ENCODE measurements around the gene SASH3. TPM values are rescaled to one million over a fixed set of nuclear protein-coding genes. Genes with fewer than 3 reads are reported as not detected.

SASH3 gene
- total and polyA plus RNA-seq, 2 donors (not counting 1 experiment from before 2014, with no cell fraction given) = not detected

DNA sequence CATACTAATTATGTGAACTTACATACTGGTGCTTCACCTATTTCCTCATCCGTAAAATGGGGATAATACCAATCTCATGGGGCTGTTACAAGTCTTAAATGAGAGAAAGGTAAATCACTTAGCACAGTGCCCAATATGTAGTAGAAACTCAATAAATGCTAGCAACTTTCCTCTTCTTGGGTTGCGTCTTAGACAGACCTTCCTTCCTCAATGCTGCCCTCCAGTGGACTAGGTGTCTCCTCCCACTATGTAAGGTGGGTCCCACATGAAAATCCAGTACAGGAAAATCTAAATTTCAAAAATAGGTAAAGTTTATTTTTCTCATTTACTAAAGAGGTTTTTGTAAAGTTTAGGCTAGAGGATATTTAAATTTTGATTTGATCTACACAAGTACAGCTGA lies 43.4 kb downstream of the SASH3 start:
- H3K9me3 ChIP-seq (ENCODE audit: control insufficient read depth, insufficient read depth, low read depth, low read length) = no peaks in the 10 kb centered on the region
- DNase-seq (ENCODE audit: low read depth in 2 of 2) = peak; percentile 10 to 50
- no peaks in the 10 kb centered on the region for H3K27me3 ChIP-seq (ENCODE audit: control insufficient read depth, insufficient read depth, low read length)
- no peaks in the 10 kb centered on the region for H4K20me1 ChIP-seq (ENCODE audit: control insufficient read depth, extremely low read depth, insufficient read depth, low read length)
- no peaks in the 10 kb centered on the region for H3K79me2 ChIP-seq (ENCODE audit: control insufficient read depth, insufficient read depth, low read length)
- TF ChIP-seq, protein P1, sequence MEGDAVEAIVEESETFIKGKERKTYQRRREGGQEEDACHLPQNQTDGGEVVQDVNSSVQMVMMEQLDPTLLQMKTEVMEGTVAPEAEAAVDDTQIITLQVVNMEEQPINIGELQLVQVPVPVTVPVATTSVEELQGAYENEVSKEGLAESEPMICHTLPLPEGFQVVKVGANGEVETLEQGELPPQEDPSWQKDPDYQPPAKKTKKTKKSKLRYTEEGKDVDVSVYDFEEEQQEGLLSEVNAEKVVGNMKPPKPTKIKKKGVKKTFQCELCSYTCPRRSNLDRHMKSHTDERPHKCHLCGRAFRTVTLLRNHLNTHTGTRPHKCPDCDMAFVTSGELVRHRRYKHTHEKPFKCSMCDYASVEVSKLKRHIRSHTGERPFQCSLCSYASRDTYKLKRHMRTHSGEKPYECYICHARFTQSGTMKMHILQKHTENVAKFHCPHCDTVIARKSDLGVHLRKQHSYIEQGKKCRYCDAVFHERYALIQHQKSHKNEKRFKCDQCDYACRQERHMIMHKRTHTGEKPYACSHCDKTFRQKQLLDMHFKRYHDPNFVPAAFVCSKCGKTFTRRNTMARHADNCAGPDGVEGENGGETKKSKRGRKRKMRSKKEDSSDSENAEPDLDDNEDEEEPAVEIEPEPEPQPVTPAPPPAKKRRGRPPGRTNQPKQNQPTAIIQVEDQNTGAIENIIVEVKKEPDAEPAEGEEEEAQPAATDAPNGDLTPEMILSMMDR (conservative IDR thresholded peaks at IDR 0.05 in 1 of 2, IDR thresholded peaks at IDR 0.05 in 1 of 2; ENCODE audit: low read depth in 1 of 2, low read length in 2 of 2) = peak; percentile 41 to 55
- no peak for TF ChIP-seq EZH2 (IDR thresholded peaks at IDR 0.05; ENCODE audit: low read length, missing control alignments)
- H3K36me3 ChIP-seq (ENCODE audit: control insufficient read depth, insufficient read depth, low read length) = no peaks in the 10 kb centered on the region
- H3K4me1 ChIP-seq (ENCODE audit: control insufficient read depth, extremely low read depth, insufficient read depth, low read length) = no peaks in the 10 kb centered on the region
- H3K4me3 ChIP-seq (replicated peaks in 1 of 4; ENCODE audit: control extremely low read depth in 1 of 4, insufficient read depth in 1 of 4, low read depth in 3 of 4, low read length in 4 of 4) = no peak overlapping the region
- no peak overlapping the region for H3K9ac ChIP-seq (ENCODE audit: insufficient read depth, low read length)
- H2AFZ ChIP-seq (ENCODE audit: low read length) = no peak overlapping the region
- no peak overlapping the region for H3K4me2 ChIP-seq (ENCODE audit: extremely low read depth, insufficient read depth, low read length)
- no peak overlapping the region for H3K27ac ChIP-seq (ENCODE audit: insufficient read depth, low read length)

- H4K20me1 ChIP-seq (ENCODE audit: control insufficient read depth, extremely low read depth, insufficient read depth, low read length) = no peaks in the 10 kb centered on the region
- no peak for DNase-seq (ENCODE audit: low read depth in 2 of 2)
- H3K4me3 ChIP-seq (replicated peaks in 1 of 4; ENCODE audit: control extremely low read depth in 1 of 4, insufficient read depth in 1 of 4, low read depth in 3 of 4, low read length in 4 of 4) = no peak overlapping the region
- no peaks in the 10 kb centered on the region for H3K9me3 ChIP-seq (ENCODE audit: control insufficient read depth, insufficient read depth, low read depth, low read length)
- H2AFZ ChIP-seq (ENCODE audit: low read length) = no peak overlapping the region
- no peaks in the 10 kb centered on the region for H3K79me2 ChIP-seq (ENCODE audit: control insufficient read depth, insufficient read depth, low read length)
- no peaks in the 10 kb centered on the region for H3K4me1 ChIP-seq (ENCODE audit: control insufficient read depth, extremely low read depth, insufficient read depth, low read length)
- no peaks in the 10 kb centered on the region for H3K36me3 ChIP-seq (ENCODE audit: control insufficient read depth, insufficient read depth, low read length)
- H3K4me2 ChIP-seq (ENCODE audit: extremely low read depth, insufficient read depth, low read length) = no peak overlapping the region
- H3K27ac ChIP-seq (ENCODE audit: insufficient read depth, low read length) = no peak overlapping the region
- H3K9ac ChIP-seq (ENCODE audit: insufficient read depth, low read length) = no peak overlapping the region
- TF ChIP-seq, protein P1 (conservative IDR thresholded peaks at IDR 0.05 in 1 of 2, IDR thresholded peaks at IDR 0.05 in 1 of 2; ENCODE audit: low read depth in 1 of 2, low read length in 2 of 2) = no peak
- no peak for TF ChIP-seq EZH2 (IDR thresholded peaks at IDR 0.05; ENCODE audit: low read length, missing control alignments)
- no peaks in the 10 kb centered on the region for H3K27me3 ChIP-seq (ENCODE audit: control insufficient read depth, insufficient read depth, low read length)
Measured at GRCh38 chrX:129823522-129823921, 43.8 kb downstream of the SASH3 start.

DNA sequence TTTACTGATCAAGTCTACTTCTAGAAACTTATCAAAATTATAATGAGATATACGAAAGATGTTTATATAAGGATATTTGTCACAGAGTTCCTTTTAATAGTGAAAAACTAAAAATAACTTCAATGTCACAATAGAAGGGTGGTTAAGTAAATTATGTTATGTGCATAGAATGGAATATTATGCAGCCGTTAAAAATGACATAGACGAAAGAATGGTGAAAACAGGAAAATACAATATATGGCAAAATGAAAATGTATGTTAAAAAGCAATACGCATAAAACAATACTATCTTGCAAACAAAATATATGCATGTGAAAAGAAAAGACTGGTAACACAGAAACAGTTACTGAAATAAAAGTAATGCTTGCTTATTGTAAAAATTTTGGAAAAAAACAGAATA lies 44.9 kb downstream of the SASH3 start:
- H3K4me1 ChIP-seq (ENCODE audit: control insufficient read depth, extremely low read depth, insufficient read depth, low read length) = no peaks in the 10 kb centered on the region
- no peaks in the 10 kb centered on the region for H3K79me2 ChIP-seq (ENCODE audit: control insufficient read depth, insufficient read depth, low read length)
- TF ChIP-seq, protein P1 (conservative IDR thresholded peaks at IDR 0.05 in 1 of 2, IDR thresholded peaks at IDR 0.05 in 1 of 2; ENCODE audit: low read depth in 1 of 2, low read length in 2 of 2) = no peak
- no peak for TF ChIP-seq EZH2 (IDR thresholded peaks at IDR 0.05; ENCODE audit: low read length, missing control alignments)
- H3K27me3 ChIP-seq (ENCODE audit: control insufficient read depth, insufficient read depth, low read length) = no peaks in the 10 kb centered on the region
- no peak for DNase-seq (ENCODE audit: low read depth in 2 of 2)
- H3K9ac ChIP-seq (ENCODE audit: insufficient read depth, low read length) = no peak overlapping the region
- no peak overlapping the region for H3K4me3 ChIP-seq (replicated peaks in 1 of 4; ENCODE audit: control extremely low read depth in 1 of 4, insufficient read depth in 1 of 4, low read depth in 3 of 4, low read length in 4 of 4)
- no peaks in the 10 kb centered on the region for H4K20me1 ChIP-seq (ENCODE audit: control insufficient read depth, extremely low read depth, insufficient read depth, low read length)
- no peak overlapping the region for H2AFZ ChIP-seq (ENCODE audit: low read length)
- no peak overlapping the region for H3K4me2 ChIP-seq (ENCODE audit: extremely low read depth, insufficient read depth, low read length)
- peaks cover 2% of the 10 kb centered on the region for H3K36me3 ChIP-seq (ENCODE audit: control insufficient read depth, insufficient read depth, low read length)
- H3K9me3 ChIP-seq (ENCODE audit: control insufficient read depth, insufficient read depth, low read depth, low read length) = no peaks in the 10 kb centered on the region
- no peak overlapping the region for H3K27ac ChIP-seq (ENCODE audit: insufficient read depth, low read length)

All from fibroblast of lung (primary cell).